ENCODE data around the gene OSBPL8. TPM values are rescaled to one million over a fixed set of nuclear protein-coding genes. Genes with fewer than 3 reads are reported as not detected.

The OSBPL8 gene
- total and polyA plus RNA-seq, 4 donors, result 6.9 to 32.5 (median 22.9) TPM

DNA sequence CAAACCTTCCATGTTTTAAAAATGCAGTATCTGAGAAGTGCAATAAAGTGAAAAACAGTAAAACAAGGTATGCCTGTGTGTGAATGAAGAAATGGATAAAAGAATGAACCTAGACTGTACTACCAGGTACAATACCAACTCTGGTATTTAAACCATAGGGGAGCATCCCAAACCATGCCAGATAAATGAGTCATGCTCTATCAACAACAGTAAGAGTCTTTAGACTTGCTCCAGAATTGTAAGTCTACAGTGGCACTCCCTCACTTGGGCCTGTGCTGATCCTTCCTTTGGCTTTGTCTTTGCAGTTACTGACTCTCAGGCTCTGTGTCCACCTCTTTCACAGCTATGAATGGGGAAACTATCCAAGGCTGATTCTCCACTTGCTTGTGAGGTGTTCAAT is 249.5 kb downstream of the OSBPL8 start:
- TF ChIP-seq YY1 (IDR thresholded peaks at IDR 0.05) (no peak), NR2F2 (IDR thresholded peaks at IDR 0.05) (no peak), JUND (IDR thresholded peaks at IDR 0.05) (no peak), EGR1 (IDR thresholded peaks at IDR 0.05; ENCODE audit: low read depth in 2 of 2) (no peak), RXRA (IDR thresholded peaks at IDR 0.05) (no peak), FOXA2 (IDR thresholded peaks at IDR 0.05) (no peak), TAF1 (conservative IDR thresholded peaks at IDR 0.05) (no peak), FOXA1 (IDR thresholded peaks at IDR 0.05) (no peak), HNF4G (IDR thresholded peaks at IDR 0.05) (no peak), ATF3 (IDR thresholded peaks at IDR 0.05) (no peak), HNF4A (conservative IDR thresholded peaks at IDR 0.05) (no peak), GABPA (IDR thresholded peaks at IDR 0.05 in 1 of 2, conservative IDR thresholded peaks at IDR 0.05 in 1 of 2) (no peak), SP1 (IDR thresholded peaks at IDR 0.05) (no peak), RAD21 (IDR thresholded peaks at IDR 0.05) (no peak), ZBTB33 (IDR thresholded peaks at IDR 0.05) (no peak)
- TF ChIP-seq, protein P1, sequence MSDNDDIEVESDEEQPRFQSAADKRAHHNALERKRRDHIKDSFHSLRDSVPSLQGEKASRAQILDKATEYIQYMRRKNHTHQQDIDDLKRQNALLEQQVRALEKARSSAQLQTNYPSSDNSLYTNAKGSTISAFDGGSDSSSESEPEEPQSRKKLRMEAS (IDR thresholded peaks at IDR 0.05), result no peak
- TF ChIP-seq, protein P2, sequence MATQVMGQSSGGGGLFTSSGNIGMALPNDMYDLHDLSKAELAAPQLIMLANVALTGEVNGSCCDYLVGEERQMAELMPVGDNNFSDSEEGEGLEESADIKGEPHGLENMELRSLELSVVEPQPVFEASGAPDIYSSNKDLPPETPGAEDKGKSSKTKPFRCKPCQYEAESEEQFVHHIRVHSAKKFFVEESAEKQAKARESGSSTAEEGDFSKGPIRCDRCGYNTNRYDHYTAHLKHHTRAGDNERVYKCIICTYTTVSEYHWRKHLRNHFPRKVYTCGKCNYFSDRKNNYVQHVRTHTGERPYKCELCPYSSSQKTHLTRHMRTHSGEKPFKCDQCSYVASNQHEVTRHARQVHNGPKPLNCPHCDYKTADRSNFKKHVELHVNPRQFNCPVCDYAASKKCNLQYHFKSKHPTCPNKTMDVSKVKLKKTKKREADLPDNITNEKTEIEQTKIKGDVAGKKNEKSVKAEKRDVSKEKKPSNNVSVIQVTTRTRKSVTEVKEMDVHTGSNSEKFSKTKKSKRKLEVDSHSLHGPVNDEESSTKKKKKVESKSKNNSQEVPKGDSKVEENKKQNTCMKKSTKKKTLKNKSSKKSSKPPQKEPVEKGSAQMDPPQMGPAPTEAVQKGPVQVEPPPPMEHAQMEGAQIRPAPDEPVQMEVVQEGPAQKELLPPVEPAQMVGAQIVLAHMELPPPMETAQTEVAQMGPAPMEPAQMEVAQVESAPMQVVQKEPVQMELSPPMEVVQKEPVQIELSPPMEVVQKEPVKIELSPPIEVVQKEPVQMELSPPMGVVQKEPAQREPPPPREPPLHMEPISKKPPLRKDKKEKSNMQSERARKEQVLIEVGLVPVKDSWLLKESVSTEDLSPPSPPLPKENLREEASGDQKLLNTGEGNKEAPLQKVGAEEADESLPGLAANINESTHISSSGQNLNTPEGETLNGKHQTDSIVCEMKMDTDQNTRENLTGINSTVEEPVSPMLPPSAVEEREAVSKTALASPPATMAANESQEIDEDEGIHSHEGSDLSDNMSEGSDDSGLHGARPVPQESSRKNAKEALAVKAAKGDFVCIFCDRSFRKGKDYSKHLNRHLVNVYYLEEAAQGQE (IDR thresholded peaks at IDR 0.05), result no peak
- Histone ChIP-seq H3K9me3 (ENCODE audit: control insufficient read depth in 4 of 4, low read length in 3 of 4) (no peaks in the 10 kb centered on the region), H3K9ac (ENCODE audit: low read depth in 1 of 2, low read length in 2 of 2) (no peak overlapping the region), H3K4me1 (ENCODE audit: control insufficient read depth in 4 of 4, insufficient read depth in 4 of 4, low read length in 3 of 4) (no peaks in the 10 kb centered on the region), H3K27me3 (ENCODE audit: control insufficient read depth in 4 of 4, insufficient read depth in 4 of 4, low read length in 3 of 4) (no peaks in the 10 kb centered on the region), H3K36me3 (ENCODE audit: control insufficient read depth in 4 of 4, insufficient read depth in 3 of 4, low read depth in 1 of 4, low read length in 3 of 4) (no peaks in the 10 kb centered on the region), H3K4me3 (ENCODE audit: low read depth in 1 of 3, low read length in 3 of 3) (no peak overlapping the region), H3K27ac (ENCODE audit: low read depth in 1 of 2, low read length in 2 of 2) (no peak overlapping the region)
- no peak for DNase-seq (ENCODE audit: low spot score)

DNA sequence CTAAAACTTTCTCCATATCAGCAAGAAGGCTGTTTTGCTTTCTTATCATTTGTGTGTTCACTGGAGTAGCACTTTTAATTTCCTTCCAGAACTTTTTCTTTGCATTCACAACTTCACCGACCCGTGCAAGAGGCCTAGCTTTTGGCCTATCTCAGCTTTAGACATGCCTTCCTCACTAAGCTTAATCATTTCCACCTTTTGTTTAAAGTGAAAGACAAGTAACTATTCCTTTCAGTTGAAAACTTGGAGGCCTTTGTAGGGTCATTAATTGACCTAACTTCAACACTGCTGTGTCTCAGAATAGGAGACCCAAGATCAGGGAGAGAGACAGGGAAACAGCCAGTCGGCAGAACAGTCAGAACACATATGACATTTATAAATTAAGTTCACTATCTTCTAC is 250.7 kb downstream of the OSBPL8 start:
- H3K4me3 ChIP-seq (ENCODE audit: low read depth in 1 of 3, low read length in 3 of 3), result no peak overlapping the region
- no peak overlapping the region for H3K9ac ChIP-seq (ENCODE audit: low read depth in 1 of 2, low read length in 2 of 2)
- DNase-seq (ENCODE audit: low spot score), result no peak
- no peak overlapping the region for H3K27ac ChIP-seq (ENCODE audit: low read depth in 1 of 2, low read length in 2 of 2)
- H3K36me3 ChIP-seq (ENCODE audit: control insufficient read depth in 4 of 4, insufficient read depth in 3 of 4, low read depth in 1 of 4, low read length in 3 of 4), result no peaks in the 10 kb centered on the region
- no peaks in the 10 kb centered on the region for H3K9me3 ChIP-seq (ENCODE audit: control insufficient read depth in 4 of 4, low read length in 3 of 4)
- H3K27me3 ChIP-seq (ENCODE audit: control insufficient read depth in 4 of 4, insufficient read depth in 4 of 4, low read length in 3 of 4), result no peaks in the 10 kb centered on the region
- H3K4me1 ChIP-seq (ENCODE audit: control insufficient read depth in 4 of 4, insufficient read depth in 4 of 4, low read length in 3 of 4), result no peaks in the 10 kb centered on the region
- WGBS, result 75% methylated on average over 3 of the region's 3 CpGs
- TF ChIP-seq FOXA2 (IDR thresholded peaks at IDR 0.05) (no peak), EGR1 (IDR thresholded peaks at IDR 0.05; ENCODE audit: low read depth in 2 of 2) (no peak), YY1 (IDR thresholded peaks at IDR 0.05) (no peak), FOXA1 (IDR thresholded peaks at IDR 0.05) (no peak), ATF3 (IDR thresholded peaks at IDR 0.05) (no peak), SP1 (IDR thresholded peaks at IDR 0.05) (no peak), RXRA (IDR thresholded peaks at IDR 0.05) (no peak), NR2F2 (IDR thresholded peaks at IDR 0.05) (no peak), ZBTB33 (IDR thresholded peaks at IDR 0.05) (no peak), RAD21 (IDR thresholded peaks at IDR 0.05) (no peak), JUND (IDR thresholded peaks at IDR 0.05) (no peak), CTCF (IDR thresholded peaks at IDR 0.05; ENCODE audit: low read depth, low read length, missing input control) (no peak), HNF4A (conservative IDR thresholded peaks at IDR 0.05) (no peak), HNF4G (IDR thresholded peaks at IDR 0.05) (no peak), GABPA (IDR thresholded peaks at IDR 0.05 in 1 of 2, conservative IDR thresholded peaks at IDR 0.05 in 1 of 2) (no peak)
- TF ChIP-seq, protein P1 (IDR thresholded peaks at IDR 0.05), result no peak

Data from liver (tissue), 9 donors.